ENCODE results near the gene IVD. TPM values are rescaled to one million over a fixed set of nuclear protein-coding genes. Genes with fewer than 3 reads are reported as not detected.

The IVD gene
- total RNA-seq, 1 donor from 2014 or later, result 90.8 TPM

- intact Hi-C loops (cut with DNase I), result no loop called here
- ATAC-seq (ENCODE audit: poor library complexity) (no peak), DNase-seq (no peak)
These were observed 6.2 kb upstream of the IVD start for GRCh38 chr15:40399370-40399769.

DNA sequence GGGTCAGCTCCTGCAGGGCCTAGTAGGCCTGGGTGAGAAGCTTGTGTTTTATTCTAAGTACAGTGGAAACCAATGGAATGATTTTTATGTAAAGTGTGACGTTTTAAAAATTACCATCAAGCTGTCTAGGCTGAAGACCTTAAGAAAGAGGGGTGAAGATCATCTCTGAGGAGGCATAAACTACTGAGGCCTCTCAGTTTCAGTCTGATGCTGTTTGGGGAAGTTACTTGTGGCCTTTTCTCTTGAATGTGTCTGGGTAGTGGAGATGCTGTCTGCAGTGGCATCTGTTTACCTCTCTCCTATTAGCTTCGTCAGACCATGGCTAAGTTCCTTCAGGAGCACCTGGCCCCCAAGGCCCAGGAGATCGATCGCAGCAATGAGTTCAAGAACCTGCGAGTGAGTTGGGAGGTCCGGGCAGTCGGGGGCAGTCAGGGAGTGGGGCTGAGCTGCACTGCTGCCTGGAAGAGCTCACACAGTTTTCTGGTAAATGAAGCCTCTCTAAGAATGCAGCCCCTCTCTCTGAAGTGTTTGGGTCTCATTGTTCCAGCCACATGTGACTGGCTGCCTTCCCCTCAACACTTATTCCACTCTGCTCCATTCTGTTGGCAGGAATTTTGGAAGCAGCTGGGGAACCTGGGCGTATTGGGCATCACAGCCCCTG is 1.9 kb downstream of the IVD start:
- no peak for ATAC-seq (ENCODE audit: poor library complexity)
- intact Hi-C loops (cut with DNase I), result no loop called here
- DNase-seq, result no peak

DNA sequence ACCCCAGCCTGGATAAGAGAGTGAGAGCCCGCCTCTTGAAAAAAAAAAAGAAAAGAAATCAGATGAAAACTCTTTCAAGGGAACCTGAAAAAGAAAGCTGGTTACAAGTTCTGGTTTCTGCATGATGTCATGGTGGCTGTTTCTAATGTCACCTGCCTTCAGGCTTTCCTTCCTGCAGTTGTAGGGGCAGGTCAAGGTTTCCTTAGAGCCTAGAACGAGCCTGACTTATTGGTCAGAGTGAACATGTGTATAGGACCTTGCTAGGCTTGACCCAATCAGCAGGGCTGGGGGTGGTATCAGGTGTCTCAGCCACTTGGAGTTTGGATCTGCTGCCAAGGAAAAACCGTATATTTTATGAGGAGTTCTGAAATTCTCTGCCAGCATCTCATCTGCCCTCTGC is 3.8 kb downstream of the IVD start:
- ATAC-seq (ENCODE audit: poor library complexity) (no peak), DNase-seq (no peak)
- intact Hi-C loops (cut with DNase I), result no loop called here

DNA sequence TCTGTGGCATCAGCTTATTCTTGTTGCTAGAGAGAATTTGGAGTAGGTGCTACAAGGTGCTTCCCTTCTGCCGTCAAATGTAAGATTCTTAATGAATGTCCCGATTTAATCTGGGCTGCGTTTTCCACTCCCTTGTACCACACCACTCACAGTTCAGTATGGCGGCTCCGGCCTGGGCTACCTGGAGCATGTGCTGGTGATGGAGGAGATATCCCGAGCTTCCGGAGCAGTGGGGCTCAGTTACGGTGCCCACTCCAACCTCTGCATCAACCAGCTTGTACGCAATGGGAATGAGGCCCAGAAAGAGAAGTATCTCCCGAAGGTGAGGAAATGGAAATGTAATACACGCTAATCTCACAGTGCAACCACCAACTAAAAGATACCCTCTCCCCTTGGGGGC is 4.9 kb downstream of the IVD start:
- no peak for ATAC-seq (ENCODE audit: poor library complexity)
- intact Hi-C loops (cut with DNase I), result no loop called here
- DNase-seq, result no peak

DNA sequence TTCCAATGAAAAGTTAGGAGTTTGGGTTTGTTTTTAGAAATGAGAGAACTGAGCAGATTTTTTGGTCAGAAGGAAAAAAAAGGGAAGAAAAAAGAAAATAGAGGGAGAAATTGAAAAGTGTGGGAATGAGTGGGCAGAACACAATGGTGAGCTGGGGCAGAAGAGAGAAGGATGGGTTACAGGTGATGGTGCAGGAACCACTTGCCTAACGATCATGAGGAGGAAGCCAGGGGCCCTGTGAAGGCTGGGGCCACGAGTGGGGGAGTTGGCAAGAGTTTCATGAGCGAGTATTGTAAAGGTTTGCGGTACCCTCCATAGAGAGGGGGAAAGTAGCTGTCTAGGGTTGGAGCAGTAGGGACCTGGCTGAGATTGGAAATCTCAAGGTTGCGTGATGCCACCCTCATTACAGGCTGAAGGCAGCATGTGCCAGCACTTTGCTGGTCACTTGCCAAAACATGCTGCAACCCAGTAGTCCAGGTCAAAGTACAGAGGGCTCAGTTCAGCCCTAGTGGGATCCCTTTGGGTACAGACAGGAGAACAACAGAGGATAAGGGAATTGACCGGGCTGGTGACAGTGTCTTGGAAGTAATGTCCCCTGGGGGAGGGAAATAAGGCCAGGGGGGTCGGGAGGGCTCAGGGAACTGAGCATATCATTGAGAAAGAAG is 6.6 kb downstream of the IVD start:
- peak; percentile 28 for ATAC-seq (ENCODE audit: poor library complexity)
- intact Hi-C loops (cut with DNase I), result no loop called here
- DNase-seq, result no peak

GRCh38 chr15:40413036-40413435 is 7.4 kb downstream of the IVD start:
- no peak for ATAC-seq (ENCODE audit: poor library complexity)
- intact Hi-C loops (cut with DNase I), result no loop called here
- no peak for DNase-seq

DNA sequence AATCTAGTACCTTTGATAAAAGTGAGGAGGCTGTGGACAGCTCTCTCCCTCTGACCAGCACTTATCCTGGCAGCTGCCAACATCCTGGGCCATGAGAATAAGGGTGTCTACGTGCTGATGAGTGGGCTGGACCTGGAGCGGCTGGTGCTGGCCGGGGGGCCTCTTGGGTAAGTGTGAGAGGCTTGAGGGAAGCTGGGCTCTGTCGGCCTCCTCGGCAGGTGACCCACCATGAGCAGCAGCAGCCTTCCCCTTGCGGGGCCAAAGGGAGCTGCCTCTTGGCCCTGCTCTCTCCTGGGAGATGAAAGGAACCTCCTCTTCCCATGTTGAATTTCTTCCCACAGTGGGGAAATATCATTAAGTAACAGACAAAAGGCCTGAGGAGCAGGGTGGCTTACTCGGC is 9.2 kb downstream of the IVD start:
- intact Hi-C loops (cut with DNase I), result no loop called here
- DNase-seq, result no peak
- ATAC-seq (ENCODE audit: poor library complexity), result no peak

- no peak for DNase-seq
- ATAC-seq (ENCODE audit: poor library complexity), result no peak
- intact Hi-C loops (cut with DNase I), result no loop called here
These were observed 9.6 kb downstream of the IVD start for GRCh38 chr15:40415226-40415625.

- ATAC-seq (ENCODE audit: poor library complexity) (no peak), DNase-seq (no peak)
- intact Hi-C loops (cut with DNase I), result no loop called here
These were observed 10.5 kb downstream of the IVD start for GRCh38 chr15:40416056-40416455.

DNA sequence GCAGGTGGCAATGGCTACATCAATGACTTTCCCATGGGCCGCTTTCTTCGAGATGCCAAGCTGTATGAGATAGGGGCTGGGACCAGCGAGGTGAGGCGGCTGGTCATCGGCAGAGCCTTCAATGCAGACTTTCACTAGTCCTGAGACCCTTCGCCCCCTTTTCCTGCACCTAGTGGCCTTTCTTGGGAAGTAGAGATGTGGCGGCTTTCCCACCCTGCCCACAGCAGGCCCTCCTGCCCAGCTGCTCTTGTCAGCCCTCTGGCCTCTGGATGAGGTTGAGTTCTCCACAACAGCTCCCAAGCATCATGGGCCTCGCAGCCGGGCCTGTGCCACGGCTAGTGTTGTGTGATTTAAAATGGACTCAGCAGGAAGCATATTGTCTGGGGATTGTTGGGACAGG is 12.5 kb downstream of the IVD start:
- ATAC-seq (ENCODE audit: poor library complexity), result no peak
- intact Hi-C loops (cut with DNase I), result no loop called here

GRCh38 chr15:40420071-40420713 is 14.6 kb downstream of the IVD start:
- intact Hi-C loops (cut with DNase I), result loop anchor here (2.0 to 5.0 kb wide), 3 partner anchors 53 to 137 kb away; partner anchors contain the start of genes ANKRD63 and INAFM2
- ATAC-seq (ENCODE audit: poor library complexity) (peak; percentile 71), DNase-seq (peak; percentile 53)

More for the DNA sequence above, 12.5 kb downstream of the IVD start:
- DNase-seq, result no peak

GRCh38 chr15:40420793-40421192 is 15.2 kb downstream of the IVD start:
- ATAC-seq (ENCODE audit: poor library complexity) (peak; percentile 40), DNase-seq (no peak)
- intact Hi-C loops (cut with DNase I), result loop anchor here (2.0 to 5.0 kb wide), 3 partner anchors 53 to 138 kb away; partner anchors contain the start of genes ANKRD63 and INAFM2

DNA sequence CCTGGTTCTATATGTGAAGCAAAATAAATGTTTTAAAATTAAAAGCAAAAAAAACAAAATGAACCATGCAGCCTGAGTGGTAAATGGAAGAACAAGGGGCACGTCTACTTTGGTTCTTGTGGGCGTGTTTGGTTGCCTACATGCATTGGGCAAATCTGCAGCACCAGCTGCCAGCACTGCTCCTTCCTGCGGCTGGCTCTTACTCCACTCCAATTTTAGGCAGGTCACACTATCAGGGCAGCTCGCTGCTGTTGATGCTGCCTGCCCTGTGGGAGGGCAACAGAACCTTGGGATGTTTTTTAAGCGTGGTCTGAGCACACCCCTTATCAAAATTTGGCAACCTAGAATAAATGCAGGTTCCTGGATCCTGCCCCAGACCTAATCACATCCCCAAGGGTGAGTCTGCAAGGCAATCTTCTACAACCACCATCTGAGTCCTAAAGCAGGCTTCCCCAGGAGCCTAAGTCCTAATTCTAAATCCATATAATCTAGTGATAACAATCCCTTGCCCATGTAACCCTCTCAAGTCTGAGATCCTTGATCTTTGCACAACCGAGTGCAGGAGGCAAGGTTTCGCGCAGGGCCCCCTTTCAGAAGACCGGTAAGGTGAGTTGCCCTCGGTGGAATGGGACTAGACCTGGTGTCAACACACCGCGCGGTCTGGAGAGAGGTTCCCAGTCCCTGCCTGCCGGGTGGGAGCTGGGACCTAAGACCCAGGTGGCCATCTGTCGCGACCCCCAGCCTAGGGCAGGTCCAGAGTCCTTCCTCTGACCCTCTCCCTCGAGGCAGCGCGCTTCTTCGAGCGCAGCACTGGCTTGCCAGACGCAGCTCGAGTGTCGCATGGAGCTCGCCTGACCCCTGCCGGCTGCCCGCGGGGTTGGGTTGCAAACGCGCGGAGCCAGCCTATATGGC is 15.9 kb downstream of the IVD start:
- ATAC-seq (ENCODE audit: poor library complexity) (peak; percentile 91), DNase-seq (peak; percentile 90)
- intact Hi-C loops (cut with DNase I), result loop anchor here (2.0 to 5.0 kb wide), 3 partner anchors 54 to 139 kb away; partner anchors contain the start of genes ANKRD63 and INAFM2

GRCh38 chr15:40424483-40425115 is 19.0 kb downstream of the IVD start:
- ATAC-seq (ENCODE audit: poor library complexity) (no peak), DNase-seq (no peak)
- intact Hi-C loops (cut with DNase I), result loop anchor here (5.0 kb wide), 2 partner anchors 57 to 102 kb away; partner anchors contain the start of gene INAFM2

GRCh38 chr15:40425681-40426080 is 20.1 kb downstream of the IVD start:
- intact Hi-C loops (cut with DNase I), result no loop called here
- ATAC-seq (ENCODE audit: poor library complexity), result no peak
- DNase-seq, result no peak

- DNase-seq (no peak), ATAC-seq (ENCODE audit: poor library complexity) (no peak)
- intact Hi-C loops (cut with DNase I), result no loop called here
These were observed 21.6 kb downstream of the IVD start for GRCh38 chr15:40427188-40427587.

GRCh38 chr15:40428185-40428584 is 22.6 kb downstream of the IVD start:
- ATAC-seq (ENCODE audit: poor library complexity), result no peak
- intact Hi-C loops (cut with DNase I), result no loop called here
- DNase-seq, result no peak

DNA sequence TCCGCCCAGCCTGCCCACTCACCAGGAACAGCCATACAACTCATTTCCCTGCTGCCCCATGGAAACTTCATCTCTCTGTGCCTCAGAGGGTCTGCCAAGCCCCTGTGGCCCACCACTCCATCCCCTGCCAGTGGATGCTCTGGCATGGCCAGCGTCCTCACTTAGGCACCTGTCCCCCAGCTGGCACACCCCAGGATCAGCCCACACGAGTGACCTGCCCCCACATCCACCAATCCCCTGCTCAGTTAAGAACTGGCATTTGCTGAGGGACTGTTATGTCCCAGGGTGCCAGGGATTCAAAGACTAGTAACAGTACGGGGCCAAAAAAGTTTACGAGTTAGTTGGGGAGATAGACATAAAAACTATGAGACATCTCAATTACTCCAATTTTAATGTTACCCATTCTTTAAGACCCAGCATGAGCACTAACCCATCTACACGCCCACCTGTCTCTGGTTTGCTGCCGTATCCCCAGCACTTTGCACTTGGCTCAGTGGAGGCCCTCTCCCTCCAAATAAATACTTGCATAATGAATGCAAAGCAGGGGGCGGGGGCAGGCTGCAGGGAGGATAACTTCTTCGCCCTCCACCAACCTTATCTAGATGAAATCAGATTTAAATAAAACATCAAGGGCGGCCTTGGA is 23.6 kb downstream of the IVD start:
- DNase-seq (no peak), ATAC-seq (ENCODE audit: poor library complexity) (no peak)
- intact Hi-C loops (cut with DNase I), result no loop called here
